Measurements from ENCODE around the gene CHD5. TPM values are rescaled to one million over a fixed set of nuclear protein-coding genes. Genes with fewer than 3 reads are reported as not detected.

CHD5 gene
- total RNA-seq, 1 donor from 2014 or later = 0.16 TPM

DNA sequence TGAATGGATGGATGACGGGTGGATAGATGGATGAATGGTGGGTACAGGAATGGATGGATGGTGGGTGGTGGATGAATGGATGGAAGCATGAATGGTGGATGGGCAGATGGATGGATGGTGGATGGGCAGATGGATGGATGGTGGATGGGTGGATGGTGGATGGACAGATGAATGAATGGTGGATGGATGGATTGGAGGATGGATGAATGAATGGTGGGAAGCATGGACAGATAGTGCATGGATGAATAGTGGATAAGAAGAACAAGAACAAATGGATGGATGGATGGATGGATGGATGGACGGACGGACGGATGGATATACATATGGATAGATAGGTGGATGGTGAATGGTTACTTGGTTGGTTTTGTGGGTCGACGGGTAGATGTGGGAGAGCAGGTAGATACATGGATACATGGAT, 4.7 kb downstream of the CHD5 start:
- Mint-ChIP-seq H3K4me3 (no peak overlapping the region), H3K27ac (ENCODE audit: unreplicated experiment) (no peak overlapping the region), H3K9me3 (no peaks in the 10 kb centered on the region), H3K27me3 (ENCODE audit: low read depth) (no peaks in the 10 kb centered on the region), H3K4me1 (no peaks in the 10 kb centered on the region), H3K36me3 (ENCODE audit: low read depth) (no peaks in the 10 kb centered on the region)
- no peak for DNase-seq (ENCODE audit: low read depth, low spot score)
- TF ChIP-seq, protein P1, sequence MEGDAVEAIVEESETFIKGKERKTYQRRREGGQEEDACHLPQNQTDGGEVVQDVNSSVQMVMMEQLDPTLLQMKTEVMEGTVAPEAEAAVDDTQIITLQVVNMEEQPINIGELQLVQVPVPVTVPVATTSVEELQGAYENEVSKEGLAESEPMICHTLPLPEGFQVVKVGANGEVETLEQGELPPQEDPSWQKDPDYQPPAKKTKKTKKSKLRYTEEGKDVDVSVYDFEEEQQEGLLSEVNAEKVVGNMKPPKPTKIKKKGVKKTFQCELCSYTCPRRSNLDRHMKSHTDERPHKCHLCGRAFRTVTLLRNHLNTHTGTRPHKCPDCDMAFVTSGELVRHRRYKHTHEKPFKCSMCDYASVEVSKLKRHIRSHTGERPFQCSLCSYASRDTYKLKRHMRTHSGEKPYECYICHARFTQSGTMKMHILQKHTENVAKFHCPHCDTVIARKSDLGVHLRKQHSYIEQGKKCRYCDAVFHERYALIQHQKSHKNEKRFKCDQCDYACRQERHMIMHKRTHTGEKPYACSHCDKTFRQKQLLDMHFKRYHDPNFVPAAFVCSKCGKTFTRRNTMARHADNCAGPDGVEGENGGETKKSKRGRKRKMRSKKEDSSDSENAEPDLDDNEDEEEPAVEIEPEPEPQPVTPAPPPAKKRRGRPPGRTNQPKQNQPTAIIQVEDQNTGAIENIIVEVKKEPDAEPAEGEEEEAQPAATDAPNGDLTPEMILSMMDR (conservative IDR thresholded peaks at IDR 0.05) = no peak

DNA sequence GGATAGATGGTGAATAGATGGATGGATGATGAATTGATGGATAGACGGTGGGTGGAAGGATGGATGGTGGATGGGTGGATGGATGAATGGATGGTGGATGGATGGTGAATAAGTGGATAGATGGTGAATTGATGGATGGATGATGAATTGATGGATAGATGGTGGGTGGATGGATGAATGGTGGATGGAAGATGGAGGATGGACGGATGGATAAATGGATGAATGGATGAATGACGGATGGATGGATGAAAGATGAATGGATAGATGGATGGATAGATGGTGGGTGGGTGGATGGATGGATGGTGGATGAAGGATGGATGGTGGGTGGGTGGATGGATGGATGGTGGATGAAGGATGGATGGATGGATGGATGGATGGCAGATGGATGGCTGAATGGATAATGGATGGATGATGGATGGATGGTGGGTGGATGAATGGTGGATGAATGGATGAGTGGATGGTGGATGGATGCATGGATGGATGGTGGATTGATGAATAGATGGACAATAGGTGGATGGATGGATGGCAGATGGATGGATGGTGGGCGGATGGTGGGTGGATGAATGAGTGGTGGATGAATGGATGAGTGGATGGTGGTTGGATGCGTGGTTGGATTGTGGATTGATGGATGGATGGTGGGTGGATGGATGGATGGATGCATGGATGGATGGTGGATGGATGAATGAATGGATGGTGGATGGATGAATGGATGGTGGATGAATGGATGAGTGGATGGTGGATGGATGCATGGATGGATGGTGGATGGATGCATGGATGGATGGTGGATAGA, 5.3 kb downstream of the CHD5 start:
- no peak overlapping the region for H3K27ac Mint-ChIP-seq (ENCODE audit: unreplicated experiment)
- TF ChIP-seq, protein P1 (conservative IDR thresholded peaks at IDR 0.05) = no peak
- no peaks in the 10 kb centered on the region for H3K4me1 Mint-ChIP-seq
- H3K4me3 Mint-ChIP-seq = no peak overlapping the region
- H3K9me3 Mint-ChIP-seq = no peaks in the 10 kb centered on the region
- no peaks in the 10 kb centered on the region for H3K36me3 Mint-ChIP-seq (ENCODE audit: low read depth)
- DNase-seq (ENCODE audit: low read depth, low spot score) = no peak
- H3K27me3 Mint-ChIP-seq (ENCODE audit: low read depth) = no peaks in the 10 kb centered on the region

GRCh38 chr1:6172549-6172948, 7.6 kb downstream of the CHD5 start:
- no peaks in the 10 kb centered on the region for H3K4me1 Mint-ChIP-seq
- no peaks in the 10 kb centered on the region for H3K36me3 Mint-ChIP-seq (ENCODE audit: low read depth)
- no peak for DNase-seq (ENCODE audit: low read depth, low spot score)
- no peaks in the 10 kb centered on the region for H3K9me3 Mint-ChIP-seq
- peaks cover 8% of the 10 kb centered on the region for H3K27me3 Mint-ChIP-seq (ENCODE audit: low read depth)
- TF ChIP-seq, protein P1 (conservative IDR thresholded peaks at IDR 0.05) = no peak
- no peak overlapping the region for H3K27ac Mint-ChIP-seq (ENCODE audit: unreplicated experiment)
- no peak overlapping the region for H3K4me3 Mint-ChIP-seq

DNA sequence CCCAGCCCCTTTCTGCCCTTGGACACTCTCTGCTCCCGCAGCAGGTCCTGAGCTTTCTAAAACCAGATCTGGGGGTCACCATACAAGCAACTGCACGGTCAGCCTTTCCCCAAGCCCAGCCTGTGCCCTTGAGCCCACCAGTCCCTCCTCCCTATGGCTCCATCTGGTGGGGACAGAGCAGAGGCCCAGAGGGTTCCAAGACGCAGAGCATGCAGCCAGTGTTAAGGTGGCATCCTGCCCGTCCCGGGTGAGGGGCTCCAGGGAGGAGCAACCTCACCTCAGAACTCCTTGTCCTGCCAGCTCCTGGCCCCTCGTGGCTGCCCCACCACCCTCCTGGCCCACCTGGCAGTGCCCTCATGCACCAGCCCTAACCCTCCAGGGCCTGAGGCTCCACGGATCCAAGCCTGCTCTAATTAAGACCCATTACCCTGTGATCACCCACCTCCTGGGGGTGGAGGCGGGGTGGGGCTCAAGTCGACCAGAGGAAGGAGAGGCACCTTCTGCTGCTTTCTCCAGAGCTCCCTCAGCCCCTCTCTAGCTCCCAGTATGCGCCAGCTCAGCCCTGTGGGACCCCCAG, 8.5 kb downstream of the CHD5 start:
- peak; percentile 31 for DNase-seq (ENCODE audit: low read depth, low spot score)
- H3K27ac Mint-ChIP-seq (ENCODE audit: unreplicated experiment) = peak overlapping the region; percentile 90

DNA sequence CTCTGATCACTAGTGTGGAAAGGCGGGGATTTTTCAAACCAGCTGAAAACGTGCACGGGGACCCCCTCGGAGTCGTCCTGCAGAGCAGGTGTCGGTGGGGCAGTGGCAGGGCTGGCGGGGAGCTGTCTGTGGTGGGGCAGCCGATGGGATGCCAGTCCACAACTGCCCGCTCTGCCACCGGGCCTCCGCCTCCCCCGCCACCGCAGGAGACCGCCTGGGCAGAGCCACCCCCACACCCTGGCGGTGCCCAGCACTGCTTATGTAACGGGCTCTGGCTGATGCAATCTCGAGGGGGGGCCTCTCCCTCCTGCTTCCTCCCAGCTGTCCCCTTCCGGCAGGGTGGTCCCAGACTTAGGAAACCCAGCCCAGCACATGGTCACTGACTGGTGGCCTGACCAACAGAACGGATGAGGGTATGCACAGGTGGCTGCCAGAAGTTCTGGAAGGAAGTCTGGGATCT, 9.3 kb downstream of the CHD5 start:
- Mint-ChIP-seq H3K36me3 (ENCODE audit: low read depth) (no peaks in the 10 kb centered on the region), H3K9me3 (no peaks in the 10 kb centered on the region), H3K27ac (ENCODE audit: unreplicated experiment) (no peak overlapping the region), H3K4me3 (no peak overlapping the region), H3K4me1 (no peaks in the 10 kb centered on the region), H3K27me3 (ENCODE audit: low read depth) (peaks cover 12% of the 10 kb centered on the region)
- TF ChIP-seq, protein P1 (conservative IDR thresholded peaks at IDR 0.05) = no peak
- DNase-seq (ENCODE audit: low read depth, low spot score) = no peak

More for the DNA sequence above, 8.5 kb downstream of the CHD5 start:
- H3K36me3 Mint-ChIP-seq (ENCODE audit: low read depth) = no peaks in the 10 kb centered on the region
- no peak overlapping the region for H3K4me3 Mint-ChIP-seq
- no peaks in the 10 kb centered on the region for H3K4me1 Mint-ChIP-seq
- TF ChIP-seq, protein P1 (conservative IDR thresholded peaks at IDR 0.05) = peak; percentile 26
- no peaks in the 10 kb centered on the region for H3K9me3 Mint-ChIP-seq
- H3K27me3 Mint-ChIP-seq (ENCODE audit: low read depth) = peaks cover 12% of the 10 kb centered on the region
